HG02870 (cell line): ENCODE data around the gene MOB3C.

ENCODE experiments used
- ATAC-seq: cut with Tn5 transposase; IDR thresholded peaks from one replicate; pipeline ENCODE4 v1.9.1; 2021; ENCODE audit warnings: mild to moderate bottlenecking, moderate library complexity; ENCODE audit not compliant: unreplicated experiment

The MOB3C gene

GRCh38 chr1:46639547-46639946, 22.9 kb upstream of the MOB3C start:
- no peak for ATAC-seq

GRCh38 chr1:46638921-46639320, 22.3 kb upstream of the MOB3C start:
- no peak for ATAC-seq

- no peak for ATAC-seq
Measured at GRCh38 chr1:46637444-46638083, 21.0 kb upstream of the MOB3C start.

- no peak for ATAC-seq
Measured at GRCh38 chr1:46635205-46635604, 18.6 kb upstream of the MOB3C start.

- no peak for ATAC-seq
Measured at GRCh38 chr1:46630719-46631118, 14.1 kb upstream of the MOB3C start.

- ATAC-seq: no peak
Measured at GRCh38 chr1:46623743-46624644, 7.4 kb upstream of the MOB3C start.

GRCh38 chr1:46622344-46622743, 5.7 kb upstream of the MOB3C start:
- ATAC-seq: no peak

- no peak for ATAC-seq
Measured at GRCh38 chr1:46621930-46622329, 5.3 kb upstream of the MOB3C start.

GRCh38 chr1:46619656-46620258, 3.1 kb upstream of the MOB3C start:
- no peak for ATAC-seq

GRCh38 chr1:46618754-46619415, 2.3 kb upstream of the MOB3C start:
- ATAC-seq: no peak

- no peak for ATAC-seq
Measured at GRCh38 chr1:46617833-46618232, 1.2 kb upstream of the MOB3C start.

- ATAC-seq: peak; percentile 7
Measured at GRCh38 chr1:46617108-46617800, 643 bp upstream of the MOB3C start.

GRCh38 chr1:46615735-46616134, 876 bp downstream of the MOB3C start:
- no peak for ATAC-seq

GRCh38 chr1:46615088-46615487, 1.5 kb downstream of the MOB3C start:
- ATAC-seq: no peak

- ATAC-seq: no peak
Measured at GRCh38 chr1:46614604-46614984, 2.0 kb downstream of the MOB3C start.

GRCh38 chr1:46613661-46614603, 2.7 kb downstream of the MOB3C start:
- peak; percentile 61 for ATAC-seq

GRCh38 chr1:46612937-46613660, 3.5 kb downstream of the MOB3C start:
- ATAC-seq: no peak

- ATAC-seq: no peak
Measured at GRCh38 chr1:46611691-46612221, 4.9 kb downstream of the MOB3C start.
